H1 (cell line): Measurements from ENCODE around the gene ARID1B. TPM values are rescaled to one million over a fixed set of nuclear protein-coding genes. Genes with fewer than 3 reads are reported as not detected.
A peak's percentile ranks its signal among the peaks of the same experiment; 100 is the strongest.

ENCODE experiments used
- CTCF ChIA-PET: fragments of 300-600 bp; sonication (Branson Sonifier 250); formaldehyde crosslinking; loops from one replicate; lab custom pipeline; 2021; ENCODE audit not compliant: partially characterized antibody; lab: Charles Lee
- POLR2A ChIA-PET: fragments of 300-600 bp; sonication (Branson Sonifier 250); formaldehyde crosslinking; loops from one replicate; lab custom pipeline; 2021; ENCODE audit warnings: inconsistent platforms; ENCODE audit not compliant: partially characterized antibody; lab: Charles Lee
- DNase-seq, 2 experiments: peaks; one replicate each; pipeline versions ENCODE4 v3.0.0 to v3.0.0-alpha.2; 2010 to 2022; ENCODE audit warnings: low spot score in 2 of 2, low read depth in 1 of 2, mixed read lengths in 1 of 2
- FAIRE-seq: peaks from 2 replicates; lab custom pipeline; 2011; peaks lifted over from hg19 to GRCh38; lab: Jason Lieb, UNC
- H2AFZ ChIP-seq: 2 replicates; pipeline ENCODE4 v1.8.1; 2012; ENCODE audit warnings: low read length, inconsistent platforms
- H2AK5ac ChIP-seq: 2 replicates; pipeline ENCODE4 v1.6.1; 2013; ENCODE audit warnings: low read depth, low read length
- H2BK120ac ChIP-seq: replicated peaks from 2 replicates; pipeline ENCODE3; 2013; ENCODE audit warnings: low read depth, low read length, inconsistent platforms
- H2BK12ac ChIP-seq: 2 replicates; pipeline ENCODE4 v1.6.1; 2013; ENCODE audit warnings: low read depth, low read length
- H2BK15ac ChIP-seq: 2 replicates; pipeline ENCODE4 v1.6.1; 2013; ENCODE audit warnings: low read length
- H2BK20ac ChIP-seq: 2 replicates; pipeline ENCODE4 v1.6.1; 2013; ENCODE audit warnings: low read length
- H2BK5ac ChIP-seq: 2 replicates; pipeline ENCODE4 v1.6.1; 2013; ENCODE audit warnings: low read depth, low read length
- H3K14ac ChIP-seq: 2 replicates; pipeline ENCODE4 v1.6.1; 2013; ENCODE audit warnings: inconsistent platforms; ENCODE audit not compliant: insufficient read length
- H3K18ac ChIP-seq: 2 replicates; pipeline ENCODE4 v1.6.1; 2013; ENCODE audit warnings: low read length; ENCODE audit errors: extremely low read depth
- H3K23ac ChIP-seq: 2 replicates; pipeline ENCODE4 v1.6.1; 2013; ENCODE audit warnings: inconsistent platforms; ENCODE audit not compliant: insufficient read length
- H3K23me2 ChIP-seq: 2 replicates; pipeline ENCODE4 v1.6.1; 2013; ENCODE audit warnings: low read depth, low read length
- H3K27ac ChIP-seq: 2 replicates; pipeline ENCODE4 v1.6.1; 2011; ENCODE audit warnings: low read depth, low read length, inconsistent platforms
- H3K27me3 ChIP-seq, 4 experiments: replicated peaks in 1 of 4; 1 replicate in 1 of 4; 2 replicates in 3 of 4; pipeline versions ENCODE4 v1.6.1 to v1.8.1; 2011 to 2013; ENCODE audit warnings: low read length in 3 of 4, mild to moderate bottlenecking in 3 of 4, inconsistent platforms in 2 of 4, mixed read lengths in 2 of 4, moderate library complexity in 1 of 4; ENCODE audit not compliant: control insufficient read depth in 3 of 4, insufficient read depth in 3 of 4; ENCODE audit errors: extremely low read depth in 1 of 4
- H3K36me3 ChIP-seq, 4 experiments: 2 replicates each; pipeline versions ENCODE4 v1.6.1 to v1.8.1; 2011 to 2013; ENCODE audit warnings: mild to moderate bottlenecking in 4 of 4, low read length in 3 of 4, moderate library complexity in 2 of 4, control low read depth in 1 of 4, inconsistent platforms in 1 of 4; ENCODE audit not compliant: insufficient read depth in 4 of 4, control insufficient read depth in 2 of 4
- H3K4ac ChIP-seq: replicated peaks from 2 replicates; pipeline ENCODE3; 2013; ENCODE audit warnings: low read length, low read depth, mixed read lengths, inconsistent platforms; ENCODE audit not compliant: insufficient read length
- H3K4me1 ChIP-seq, 4 experiments: replicated peaks in 1 of 4; 1 replicate in 1 of 4; 2 replicates in 3 of 4; pipeline versions ENCODE4 v1.6.1 to v1.8.1; 2011 to 2013; ENCODE audit warnings: low read length in 3 of 4, inconsistent platforms in 2 of 4, mixed read lengths in 1 of 4; ENCODE audit not compliant: insufficient read depth in 4 of 4, control insufficient read depth in 3 of 4
- H3K4me2 ChIP-seq, 2 experiments: 2 replicates each; pipeline versions ENCODE4 v1.6.1 to v1.8.1; 2011 to 2013; ENCODE audit warnings: low read depth in 2 of 2, low read length in 2 of 2, control low read depth in 1 of 2, inconsistent platforms in 1 of 2, mild to moderate bottlenecking in 1 of 2; ENCODE audit not compliant: insufficient read depth in 1 of 2
- H3K4me3 ChIP-seq, 4 experiments: fragments of 200-600, 300-600 bp in 1 of 4; sonication (generic), shearing (Covaris generic), sonication (Bioruptor Twin) in 1 of 4; 2 replicates each; pipeline versions ENCODE4 v1.5.1 to v1.8.1; 2011 to 2016; ENCODE audit warnings: low read length in 4 of 4, low read depth in 3 of 4, control low read depth in 2 of 4, inconsistent platforms in 2 of 4, mild to moderate bottlenecking in 2 of 4, mixed read lengths in 1 of 4, moderate library complexity in 1 of 4; ENCODE audit not compliant: insufficient read depth in 2 of 4; ENCODE audit errors: extremely low read depth in 1 of 4
- H3K56ac ChIP-seq: replicated peaks from 2 replicates; pipeline ENCODE3; 2013; ENCODE audit warnings: low read depth, mild to moderate bottlenecking, mixed read lengths, low read length, inconsistent platforms; ENCODE audit not compliant: insufficient read length
- H3K79me1 ChIP-seq: 2 replicates; pipeline ENCODE4 v1.6.1; 2013; ENCODE audit warnings: low read depth, low read length, control low read depth
- H3K79me2 ChIP-seq, 2 experiments: 2 replicates each; pipeline versions ENCODE4 v1.6.1 to v1.8.1; 2012 to 2013; ENCODE audit warnings: low read length in 2 of 2, mild to moderate bottlenecking in 2 of 2, inconsistent platforms in 1 of 2; ENCODE audit not compliant: insufficient read depth in 2 of 2, control insufficient read depth in 1 of 2
- H3K9ac ChIP-seq, 4 experiments: replicated peaks in 1 of 4; 1 replicate in 1 of 4; 2 replicates in 3 of 4; pipeline versions ENCODE4 v1.6.1 to v1.8.1; 2011 to 2013; ENCODE audit warnings: low read depth in 3 of 4, low read length in 3 of 4, control low read depth in 2 of 4, mild to moderate bottlenecking in 2 of 4, moderate library complexity in 2 of 4, inconsistent platforms in 1 of 4; ENCODE audit errors: extremely low read depth in 1 of 4
- H3K9me3 ChIP-seq, 2 experiments: 2 replicates each; pipeline versions ENCODE4 v1.6.1 to v1.8.1; 2012 to 2013; ENCODE audit warnings: mild to moderate bottlenecking in 2 of 2, moderate library complexity in 2 of 2, control low read depth in 1 of 2, inconsistent platforms in 1 of 2, low read depth in 1 of 2, low read length in 1 of 2, mixed read lengths in 1 of 2; ENCODE audit not compliant: insufficient read depth in 2 of 2
- H4K20me1 ChIP-seq, 2 experiments: replicated peaks in 1 of 2; 2 replicates each; pipeline versions ENCODE3 to v1.8.1; 2011 to 2013; ENCODE audit warnings: inconsistent platforms in 2 of 2, low read length in 2 of 2, mild to moderate bottlenecking in 1 of 2; ENCODE audit not compliant: insufficient read depth in 2 of 2, control insufficient read depth in 1 of 2
- H4K5ac ChIP-seq: 2 replicates; pipeline ENCODE4 v1.6.1; 2013; ENCODE audit warnings: low read length, low read depth, mixed read lengths, inconsistent platforms; ENCODE audit not compliant: insufficient read length
- H4K8ac ChIP-seq: 2 replicates; pipeline ENCODE4 v1.8.0; 2013; ENCODE audit warnings: mild to moderate bottlenecking, moderate library complexity, low read length, inconsistent platforms; ENCODE audit not compliant: insufficient read depth; ENCODE audit errors: extremely low read depth
- H4K91ac ChIP-seq: replicated peaks from 2 replicates; pipeline ENCODE3; 2013; ENCODE audit warnings: low read length, mixed read lengths, inconsistent platforms; ENCODE audit not compliant: insufficient read length
- BCL11A ChIP-seq, 2 experiments: IDR thresholded peaks; one replicate each; pipeline ENCODE4 v1.6.1; 2011; ENCODE audit warnings: low read depth in 2 of 2, low read length in 2 of 2, mild to moderate bottlenecking in 2 of 2
- KDM5A ChIP-seq: fragments of 200-600 bp; IDR thresholded peaks from 2 replicates; pipeline ENCODE4 v1.7.1; 2012; ENCODE audit warnings: mild to moderate bottlenecking, low read length, inconsistent platforms, mixed read lengths
- POLR2A ChIP-seq, 2 experiments: IDR thresholded peaks; 1 replicate in 1 of 2; 2 replicates in 1 of 2; pipeline ENCODE4 v1.6.1; 2011; ENCODE audit warnings: low read depth in 2 of 2, low read length in 2 of 2, mild to moderate bottlenecking in 2 of 2; ENCODE audit errors: control extremely low read depth in 1 of 2
- WGBS, 2 experiments: shearing (Covaris generic) in 1 of 2; methylation state at CpG; one replicate each; pipeline versions ENCODE4 v1.1.6 to v1.1.7; 2013 to 2015; ENCODE audit warnings: low lambda C conversion rate in 2 of 2, mixed read lengths in 2 of 2, inconsistent platforms in 1 of 2, low coverage in 1 of 2, missing lambda C conversion rate in 1 of 2; ENCODE audit not compliant: insufficient replicate concordance in 2 of 2, insufficient coverage in 1 of 2, insufficient read length in 1 of 2; ENCODE audit errors: extremely low coverage in 1 of 2, missing lambda C conversion rate in 1 of 2; 5-methylcytosine and 5-hydroxymethylcytosine counted together
- polyA plus RNA-seq, 7 experiments: library from polyadenylated mRNA; depleted of rRNA in 3 of 7; stranded (reverse) in 5 of 7; unstranded in 2 of 7; fragments of >200 nt in 5 of 7; fragments of 200-250 nt in 2 of 7; gene quantifications; 1 replicate in 5 of 7; 2 replicates in 1 of 7; 4 replicates in 1 of 7; pipeline versions ENCODE4 v1.2.1 to v1.2.3, GENCODE V29; 2011 to 2013; ENCODE audit warnings: missing spikeins in 2 of 7, mixed read lengths in 2 of 7
- total RNA-seq: library from RNA; stranded (reverse); fragmentation: NEBNext Ultra II Directional; extraction: Animal tissue kit (Norgen Biotek cat#: 25700); gene quantifications from 2 replicates; pipeline ENCODE4 v1.2.1, GENCODE V29; 2021
- TF ChIP-seq, protein P1 (sequence below): IDR thresholded peaks from 2 replicates; pipeline ENCODE4 v1.6.1; 2012; ENCODE audit warnings: inconsistent platforms

The ARID1B gene
- total and polyA plus RNA-seq, 2 of the 8 experiments (the other 6 are each of a cell fraction or from before 2014, with no cell fraction given): 24.3 to 70.3 TPM

DNA sequence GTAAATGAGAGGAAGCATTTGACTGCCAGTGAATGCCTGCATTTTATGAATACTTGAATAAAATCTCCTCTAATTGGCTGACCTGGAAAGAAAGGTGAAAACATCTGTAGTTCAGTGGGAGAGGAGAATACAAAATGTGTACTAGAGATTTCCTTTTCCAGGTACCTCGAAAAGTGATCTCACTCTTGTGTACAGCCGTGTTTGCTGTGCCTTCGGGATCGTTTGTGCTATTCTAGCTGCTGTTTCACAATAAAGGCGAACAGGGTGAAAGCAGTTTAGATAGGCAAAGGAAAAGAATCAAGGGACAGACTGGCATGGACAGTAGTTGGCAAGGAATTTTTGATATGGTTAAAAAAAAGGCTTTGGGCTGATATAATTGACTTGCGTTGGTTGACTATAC is 112.3 kb downstream of the ARID1B start:
- H3K27ac ChIP-seq: no peak overlapping the region
- peaks cover 0 to 17% (median 10%) of the 10 kb centered on the region in 4 experiments; a peak in 5 of 7 replicates for H3K4me1 ChIP-seq
- H2BK120ac ChIP-seq: no peak overlapping the region
- ChIA-PET POLR2A (interaction anchor here (0.7 to 1.5 kb wide), 2 partner anchors 13 to 1451 kb away, joined by 3 read pairs; no protein-coding TSS in a partner anchor), CTCF (interaction anchor here (1.3 to 2.0 kb wide), 2 partner anchors 10 to 98 kb away, joined by 4 to 9 read pairs; no protein-coding TSS in a partner anchor)
- no peak overlapping the region for H2AFZ ChIP-seq
- no peak overlapping the region for H2BK5ac ChIP-seq
- H3K23me2 ChIP-seq: no peaks in the 10 kb centered on the region
- H3K9me3 ChIP-seq: no peaks in the 10 kb centered on the region
- no peak overlapping the region for H3K9ac ChIP-seq
- H3K4me3 ChIP-seq: no peak overlapping the region
- DNase-seq: no peak
- peak overlapping the region; percentile 18 for H4K91ac ChIP-seq
- WGBS, 2 experiments: 85% methylated on average over 6 of the region's 6 CpGs; no CpG with 5 or more reads in 1 of the 2 experiments
- H4K20me1 ChIP-seq: peaks cover 0 to 2% of the 10 kb centered on the region in 2 experiments
- no peaks in the 10 kb centered on the region for H3K79me1 ChIP-seq
- H3K18ac ChIP-seq: no peak overlapping the region
- H3K23ac ChIP-seq: no peak overlapping the region
- H2BK12ac ChIP-seq: no peak overlapping the region
- H4K8ac ChIP-seq: no peak overlapping the region
- no peak for TF ChIP-seq POLR2A (IDR thresholded peaks at IDR 0.05; ENCODE audit: control extremely low read depth in 1 of 2, low read depth in 2 of 2, low read length in 2 of 2)
- TF ChIP-seq, protein P1, sequence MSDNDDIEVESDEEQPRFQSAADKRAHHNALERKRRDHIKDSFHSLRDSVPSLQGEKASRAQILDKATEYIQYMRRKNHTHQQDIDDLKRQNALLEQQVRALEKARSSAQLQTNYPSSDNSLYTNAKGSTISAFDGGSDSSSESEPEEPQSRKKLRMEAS: no peak
- TF ChIP-seq BCL11A (IDR thresholded peaks at IDR 0.05; ENCODE audit: low read depth in 2 of 2, low read length in 2 of 2): no peak
- no peak for TF ChIP-seq KDM5A
- FAIRE-seq: no peak
- H2BK15ac ChIP-seq: no peak overlapping the region
- H4K5ac ChIP-seq: no peak overlapping the region
- H3K56ac ChIP-seq: no peak overlapping the region
- no peak overlapping the region for H3K4me2 ChIP-seq
- H3K27me3 ChIP-seq: no peaks in the 10 kb centered on the region
- H2BK20ac ChIP-seq: no peak overlapping the region
- peaks cover 0 to 98% of the 10 kb centered on the region in 2 experiments; a peak in 3 of 4 replicates for H3K79me2 ChIP-seq
- no peak overlapping the region for H2AK5ac ChIP-seq
- no peak overlapping the region for H3K4ac ChIP-seq
- H3K36me3 ChIP-seq: no peaks in the 10 kb centered on the region
- H3K14ac ChIP-seq: no peak overlapping the region
